GM12878 (cell line): ENCODE data around the gene RNF38. TPM values are rescaled to one million over a fixed set of nuclear protein-coding genes. Genes with fewer than 3 reads are reported as not detected.

Experiments used
- ATAC-seq: fragments of 200-7000 bp; cut with Tn5 transposase; 3 replicates; pipeline ENCODE4 v1.9.1; 2020; ENCODE audit warnings: mild to moderate bottlenecking, moderate library complexity
- BruUV-seq: library from RNA; stranded (reverse); fragments of 400-500 nt; replicated peaks from 2 replicates; lab custom pipeline; 2021; lab: Mats Ljungman, UMichigan
- CTCF ChIA-PET: fragments of 300-600 bp; sonication (Branson Sonifier 250); formaldehyde crosslinking; extraction: SDS; loops from one replicate; lab custom pipeline; 2021; ENCODE audit warnings: inconsistent platforms; lab: Yijun Ruan, JAX
- POLR2A ChIA-PET: fragments of 350-600 bp; formaldehyde crosslinking; extraction: SDS; loops from one replicate; lab custom pipeline; 2021; ENCODE audit warnings: inconsistent platforms; lab: Charles Lee
- RAD21 ChIA-PET: fragments of 300-600 bp; sonication (Branson Sonifier 250); formaldehyde crosslinking; loops from one replicate; lab custom pipeline; 2023; ENCODE audit warnings: antibody characterized with exemption; ENCODE audit not compliant: unreplicated experiment; lab: Charles Lee
- SMC1A ChIA-PET: fragments of 300-600 bp; sonication (Branson Sonifier 250); formaldehyde crosslinking; loops from one replicate; lab custom pipeline; 2023; ENCODE audit not compliant: unreplicated experiment, uncharacterized antibody; lab: Charles Lee
- DNase-seq: peaks from one replicate; pipeline ENCODE4 v3.0.0-alpha.2; 2011; ENCODE audit warnings: low read depth, low spot score
- FAIRE-seq: peaks from 3 replicates; lab custom pipeline; 2011; peaks lifted over from hg19 to GRCh38; lab: Jason Lieb, UNC
- H2AFZ ChIP-seq: 2 replicates; pipeline ENCODE4 v1.6.0; 2011; ENCODE audit warnings: low read depth, low read length, control low read depth; ENCODE audit not compliant: control insufficient read depth
- H3K27ac ChIP-seq: 2 replicates; pipeline ENCODE4 v1.5.1; 2011; ENCODE audit warnings: control low read depth; ENCODE audit not compliant: control insufficient read depth, insufficient read depth
- H3K27me3 ChIP-seq, 2 experiments: replicated peaks in 1 of 2; 2 replicates each; pipeline versions ENCODE4 v1.6.0 to v1.6.1; 2011; ENCODE audit warnings: low read length in 1 of 2; ENCODE audit not compliant: control insufficient read depth in 2 of 2, insufficient read depth in 2 of 2
- H3K36me3 ChIP-seq, 2 experiments: 2 replicates each; pipeline ENCODE4 v1.5.1; 2011; ENCODE audit warnings: low read length in 1 of 2; ENCODE audit not compliant: control insufficient read depth in 2 of 2, insufficient read depth in 2 of 2
- H3K4me1 ChIP-seq: 2 replicates; pipeline ENCODE4 v1.6.1; 2011; ENCODE audit warnings: mild to moderate bottlenecking, low read length, moderate library complexity, mixed read lengths; ENCODE audit not compliant: control insufficient read depth, insufficient read depth
- H3K4me2 ChIP-seq: 2 replicates; pipeline ENCODE4 v1.6.0; 2011; ENCODE audit warnings: control low read depth; ENCODE audit not compliant: control insufficient read depth, insufficient read depth
- H3K4me3 ChIP-seq: fragments of 200-600 bp; sonication (generic); 2 replicates; pipeline ENCODE4 v1.5.1; 2016
- H3K79me2 ChIP-seq: 2 replicates; pipeline ENCODE4 v1.6.0; 2011; ENCODE audit warnings: low read length; ENCODE audit not compliant: control insufficient read depth, insufficient read depth
- H3K9ac ChIP-seq: 2 replicates; pipeline ENCODE4 v1.8.0; 2011; ENCODE audit warnings: low read length, control low read depth, mixed read lengths; ENCODE audit not compliant: control insufficient read depth, insufficient read depth
- H3K9me3 ChIP-seq: replicated peaks from 3 replicates; pipeline ENCODE4 v1.5.1; 2011; ENCODE audit warnings: mild to moderate bottlenecking, low read length; ENCODE audit not compliant: control insufficient read depth, insufficient read depth
- H4K20me1 ChIP-seq: 2 replicates; pipeline ENCODE4 v1.6.0; 2011; ENCODE audit not compliant: control insufficient read depth, insufficient read depth
- CREM ChIP-seq: IDR thresholded peaks from 2 replicates; pipeline ENCODE4 v1.6.1; 2014; ENCODE audit warnings: antibody characterized with exemption, low read depth
- MEF2B ChIP-seq: fragments of 450-650 bp; IDR thresholded peaks from 2 replicates; pipeline ENCODE4 v1.6.1; 2018; ENCODE audit warnings: mild to moderate bottlenecking, moderate library complexity; ENCODE audit not compliant: partially characterized antibody, poor library complexity, severe bottlenecking
- MLLT1 ChIP-seq: fragments of 450-650 bp; IDR thresholded peaks from 2 replicates; pipeline ENCODE4 v1.6.1; 2016; ENCODE audit warnings: mild to moderate bottlenecking
- NR2C1 ChIP-seq: fragments of 450-650 bp; IDR thresholded peaks from 2 replicates; pipeline ENCODE4 v1.6.1; 2017; ENCODE audit warnings: antibody characterized with exemption, mild to moderate bottlenecking, moderate library complexity
- PAX5 ChIP-seq: IDR thresholded peaks from 2 replicates; pipeline ENCODE4 v1.6.1; 2011; ENCODE audit warnings: low read depth, low read length, borderline replicate concordance
- POLR2AphosphoS2 ChIP-seq: IDR thresholded peaks from 2 replicates; pipeline ENCODE4 v1.6.1; 2011; ENCODE audit warnings: low read depth, mild to moderate bottlenecking, low read length, improper control_type of control experiment, moderate library complexity
- RFX5 ChIP-seq: IDR thresholded peaks from 2 replicates; pipeline ENCODE4 v1.6.1; 2011; ENCODE audit warnings: low read depth, low read length, improper control_type of control experiment
- ZBED1 ChIP-seq: IDR thresholded peaks from 2 replicates; pipeline ENCODE4 v1.6.1; 2016; ENCODE audit warnings: borderline replicate concordance
- ZZZ3 ChIP-seq: IDR thresholded peaks from 2 replicates; pipeline ENCODE4 v1.6.1; 2011; ENCODE audit warnings: low read depth; ENCODE audit not compliant: control insufficient read depth, insufficient read length
- WGBS: methylation state at CpG from one replicate; pipeline ENCODE4 v1.1.6; 2016; ENCODE audit warnings: low lambda C conversion rate; ENCODE audit not compliant: insufficient replicate concordance, insufficient coverage; ENCODE audit errors: missing lambda C conversion rate; 5-methylcytosine and 5-hydroxymethylcytosine counted together
- in situ Hi-C: fragments of 300-500 bp; cut with MboI; formaldehyde crosslinking; loops from 9 replicates; pipeline ENCODE4 v1.14.3; 2018; ENCODE audit warnings: mixed read lengths
- intact Hi-C: fragments of 100-400 bp; cut with micrococcal nuclease; formaldehyde crosslinking; loops from one replicate; pipeline ENCODE4 v1.14.2; 2022; ENCODE audit not compliant: unreplicated experiment
- polyA plus RNA-seq, 11 experiments: library from polyadenylated mRNA; depleted of rRNA in 4 of 11; unstranded in 6 of 11; stranded (reverse) in 5 of 11; fragments of >200 nt; fragmentation: Nextera tagmentation in 4 of 11; fragmentation: Illumina TruSeq in 1 of 11; extraction: Ambion mirVana in 4 of 11; extraction: Trizol in 1 of 11; gene quantifications; 1 replicate in 1 of 11; 2 replicates in 10 of 11; pipeline versions ENCODE4 v1.2.1 to v1.2.3, GENCODE V29; 2011 to 2016; ENCODE audit warnings: inconsistent platforms in 2 of 11, missing spikeins in 2 of 11, low read depth in 1 of 11
- total RNA-seq, 4 experiments: library from RNA; depleted of rRNA in 3 of 4; stranded (reverse); fragments of >200 nt in 3 of 4; fragmentation: Illumina TruSeq in 1 of 4; extraction: Trizol in 1 of 4; gene quantifications; 2 replicates each; pipeline versions ENCODE4 v1.2.1 to v1.2.3, GENCODE V29; 2013 to 2021
- TF ChIP-seq, protein P1 (sequence below): IDR thresholded peaks from 2 replicates; pipeline ENCODE4 v1.6.1; 2012; ENCODE audit warnings: low read depth, low read length, improper control_type of control experiment

RNF38 gene
- total and polyA plus RNA-seq, 10 of the 15 experiments (the other 5 are each of a cell fraction or from before 2014, with no cell fraction given), result 5.1 to 34.7 (median 12.7) TPM

DNA sequence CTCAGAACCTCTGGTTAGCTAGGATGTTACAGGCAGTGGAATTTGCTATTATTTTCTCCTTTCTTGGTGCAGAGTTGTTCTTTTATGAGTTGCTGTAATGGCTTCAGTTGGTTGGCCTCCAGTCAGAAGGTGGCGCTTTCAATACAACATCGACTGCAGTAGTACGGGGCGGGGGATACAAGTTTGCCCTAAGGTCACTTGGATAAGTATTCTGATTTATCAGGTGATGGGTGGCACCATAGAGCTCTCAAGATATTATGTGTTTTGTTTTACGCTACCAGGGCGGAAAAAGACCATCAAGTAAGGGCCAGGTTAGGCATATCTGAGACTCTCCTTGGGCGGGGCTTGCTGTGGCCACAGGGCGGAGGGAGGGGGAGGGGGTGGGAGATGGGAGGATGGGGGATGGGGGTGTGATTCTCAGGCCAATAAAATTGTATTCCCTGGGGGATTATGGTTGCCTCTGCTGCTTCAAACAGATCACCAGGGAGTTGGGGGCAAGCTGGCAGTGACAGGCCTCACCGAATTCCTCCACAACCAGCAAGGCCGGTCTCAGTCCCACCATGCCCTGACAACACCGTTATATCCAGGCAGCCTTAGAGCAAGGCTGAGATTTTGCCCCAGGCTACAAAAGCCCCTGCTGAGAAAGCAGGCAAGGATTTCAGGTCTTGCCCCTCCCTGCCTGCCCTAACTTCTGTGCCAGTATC lies 15.9 kb upstream of the RNF38 start:
- no peak for ATAC-seq
- Histone ChIP-seq H3K4me3 (no peak overlapping the region), H3K79me2 (no peaks in the 10 kb centered on the region), H3K4me1 (no peaks in the 10 kb centered on the region), H3K36me3 (peaks cover 3% of the 10 kb centered on the region in 2 experiments; a peak in 2 of 4 replicates), H3K9me3 (no peaks in the 10 kb centered on the region), H3K9ac (no peak overlapping the region), H4K20me1 (no peaks in the 10 kb centered on the region), H3K27ac (no peak overlapping the region), H2AFZ (no peak overlapping the region), H3K27me3 (no peaks in the 10 kb centered on the region), H3K4me2 (no peak overlapping the region)
- ChIA-PET POLR2A (no interaction called here), SMC1A (interaction anchor here (4.0 kb wide), 1 partner anchor 8 kb away, joined by 17 read pairs; no protein-coding TSS in a partner anchor), RAD21 (interaction anchor here (0.9 to 1.0 kb wide), 2 partner anchors 9 to 139 kb away, joined by 3 to 4 read pairs; no protein-coding TSS in a partner anchor), CTCF (interaction anchor here (1.1 to 4.7 kb wide), 2 partner anchors 9 to 14 kb away, joined by 3 to 23 read pairs; no protein-coding TSS in a partner anchor)
- intact Hi-C loops (no loop called here), in situ Hi-C loops (loop anchor here (25.0 kb wide), 1 partner anchor 321 kb away; no protein-coding TSS in a partner anchor)
- no peak for DNase-seq
- FAIRE-seq, result no peak
- WGBS, result 89% methylated on average over 10 of the region's 11 CpGs
- BruUV-seq, result no TSS peak
- no peak for TF ChIP-seq ZZZ3
- no peak for TF ChIP-seq MEF2B
- TF ChIP-seq CREM, result no peak
- TF ChIP-seq, protein P1, sequence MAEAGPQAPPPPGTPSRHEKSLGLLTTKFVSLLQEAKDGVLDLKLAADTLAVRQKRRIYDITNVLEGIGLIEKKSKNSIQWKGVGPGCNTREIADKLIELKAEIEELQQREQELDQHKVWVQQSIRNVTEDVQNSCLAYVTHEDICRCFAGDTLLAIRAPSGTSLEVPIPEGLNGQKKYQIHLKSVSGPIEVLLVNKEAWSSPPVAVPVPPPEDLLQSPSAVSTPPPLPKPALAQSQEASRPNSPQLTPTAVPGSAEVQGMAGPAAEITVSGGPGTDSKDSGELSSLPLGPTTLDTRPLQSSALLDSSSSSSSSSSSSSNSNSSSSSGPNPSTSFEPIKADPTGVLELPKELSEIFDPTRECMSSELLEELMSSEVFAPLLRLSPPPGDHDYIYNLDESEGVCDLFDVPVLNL, result no peak
- no peak for TF ChIP-seq ZBED1
- TF ChIP-seq POLR2AphosphoS2, result no peak
- no peak for TF ChIP-seq NR2C1
- TF ChIP-seq PAX5, result no peak
- TF ChIP-seq RFX5, result no peak
- no peak for TF ChIP-seq MLLT1
